ENCODE data around the gene HSD17B14.

HSD17B14 gene

DNA sequence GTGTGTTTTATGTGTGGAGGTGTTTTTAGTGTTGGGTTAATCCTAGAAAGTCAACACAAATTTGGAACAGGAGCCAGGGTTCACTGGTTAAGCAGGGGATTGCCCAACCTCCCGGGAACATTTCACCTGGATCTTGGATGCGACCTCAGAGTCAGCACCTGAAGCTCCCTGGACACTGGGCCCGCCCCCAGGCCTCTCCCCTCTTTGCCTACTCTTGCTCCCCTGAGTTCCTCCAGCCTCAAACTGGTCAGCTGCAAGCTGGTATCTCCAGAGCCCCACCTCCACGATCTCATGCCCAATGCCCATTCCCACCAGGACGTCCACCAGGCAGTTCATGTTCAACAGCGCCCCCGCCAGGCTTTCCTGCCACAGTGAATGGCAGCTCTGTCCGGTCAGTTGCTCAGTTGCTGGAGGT lies 9.7 kb downstream of the HSD17B14 start:
- DNase-seq = no peak

DNA sequence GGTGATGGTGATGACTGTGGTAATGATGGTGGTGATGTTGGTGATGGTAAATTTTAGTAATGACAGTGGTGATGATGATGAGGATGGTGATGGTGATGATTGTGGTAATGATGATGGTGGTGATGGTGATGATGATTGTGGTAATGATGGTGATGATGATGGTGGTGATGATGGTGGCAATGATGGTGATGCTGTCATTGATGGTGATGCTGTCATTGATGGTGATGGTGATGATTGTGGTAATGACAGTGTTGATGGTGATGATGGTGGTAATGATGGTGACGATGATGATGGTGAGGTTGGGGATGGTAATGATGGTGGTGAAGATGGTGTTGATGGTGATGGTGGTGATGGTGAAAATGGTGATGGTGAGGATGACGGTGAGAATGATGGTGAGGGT lies 13.8 kb downstream of the HSD17B14 start:
- no peak for DNase-seq

DNA sequence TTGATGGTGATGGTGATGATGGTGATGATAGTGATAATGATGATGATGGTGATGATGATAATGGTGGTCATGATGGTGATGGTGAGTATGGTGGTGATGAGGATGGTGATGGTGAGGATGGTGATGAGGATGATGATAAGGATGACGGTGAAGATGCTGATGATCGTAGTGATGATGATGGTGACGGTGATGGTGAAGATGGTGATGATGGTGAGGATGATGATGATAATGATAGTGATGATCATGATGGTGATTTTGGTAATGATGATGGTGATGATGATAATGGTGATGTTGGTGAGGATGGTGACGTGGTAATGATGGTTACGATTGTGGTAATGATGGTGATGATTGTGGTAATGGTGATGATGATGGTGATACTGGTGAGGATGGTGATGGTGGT lies 14.7 kb downstream of the HSD17B14 start:
- no peak for DNase-seq

DNA sequence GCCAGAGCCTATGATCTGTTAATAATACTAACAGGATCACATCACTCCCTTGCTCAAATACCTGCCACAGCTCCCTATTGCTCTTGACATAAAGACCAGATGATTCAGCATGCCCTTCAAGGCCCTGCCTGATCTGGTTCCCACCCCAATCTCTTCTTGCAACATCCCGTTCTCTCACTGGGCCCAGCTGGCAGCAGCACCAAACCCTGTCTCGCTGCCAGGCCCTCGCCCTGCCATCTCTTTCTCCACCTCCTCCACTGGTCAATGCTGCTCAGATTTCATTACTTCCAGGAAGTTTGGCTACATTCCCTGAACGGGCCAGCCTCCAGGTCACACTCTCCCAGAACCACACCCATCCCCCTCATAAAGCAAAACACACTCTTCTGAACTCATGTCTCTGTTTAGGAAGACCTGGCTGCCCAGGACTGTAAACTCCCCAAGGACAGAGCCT lies 16.9 kb downstream of the HSD17B14 start:
- DNase-seq = no peak

DNA sequence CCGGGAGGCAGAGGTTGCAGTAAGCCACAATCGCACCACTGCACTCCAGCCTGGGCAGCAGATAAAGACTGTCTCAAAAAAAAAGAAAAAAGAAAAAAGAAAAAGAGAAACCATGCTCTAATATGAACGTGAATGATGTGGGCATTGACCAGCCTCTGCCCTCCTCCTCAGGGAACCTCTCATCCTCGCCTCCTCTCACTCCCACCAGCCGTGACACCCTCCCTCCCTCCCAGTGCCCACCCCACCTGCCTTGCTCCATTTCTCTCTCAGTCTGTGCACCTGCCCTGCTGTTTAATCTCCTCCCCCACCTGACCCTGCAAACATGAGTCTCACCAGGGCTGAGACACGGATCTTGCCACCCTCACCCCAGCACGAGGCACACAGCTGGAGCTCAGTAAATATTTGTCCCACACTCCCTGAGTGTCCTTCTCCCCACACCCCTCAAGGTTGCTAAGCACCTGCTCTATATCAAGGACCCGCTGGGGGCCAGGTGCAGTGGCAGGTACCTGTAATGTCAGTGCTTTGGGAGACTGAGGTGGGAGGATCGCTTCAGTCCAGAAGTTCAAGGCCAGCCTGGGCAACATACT lies 18.0 kb downstream of the HSD17B14 start:
- DNase-seq = no peak

DNA sequence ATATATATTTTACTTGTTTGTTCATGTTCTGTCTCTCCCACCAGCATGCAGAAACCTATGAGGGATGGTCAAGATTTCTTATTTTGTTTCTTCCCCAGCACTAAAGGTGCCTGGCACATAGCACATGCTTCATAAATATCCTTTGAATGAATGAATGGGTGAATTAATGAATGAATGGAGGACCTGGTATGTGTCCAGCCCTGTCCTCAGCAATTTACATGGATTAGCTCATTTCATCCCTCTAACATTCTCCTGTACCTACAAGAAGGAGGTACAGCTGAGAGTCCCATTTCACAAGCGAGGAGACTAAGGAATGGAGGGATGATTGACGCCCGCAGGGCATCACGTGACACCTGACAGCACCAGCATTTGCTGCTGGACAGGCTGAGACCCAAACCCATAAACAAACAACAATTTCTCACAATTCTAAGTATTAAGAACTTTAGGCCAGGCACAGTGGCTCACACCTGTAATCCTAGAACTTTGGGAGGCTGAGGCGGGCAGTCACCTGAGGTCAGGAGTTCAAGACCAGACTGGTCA lies 18.6 kb downstream of the HSD17B14 start:
- DNase-seq = no peak

DNA sequence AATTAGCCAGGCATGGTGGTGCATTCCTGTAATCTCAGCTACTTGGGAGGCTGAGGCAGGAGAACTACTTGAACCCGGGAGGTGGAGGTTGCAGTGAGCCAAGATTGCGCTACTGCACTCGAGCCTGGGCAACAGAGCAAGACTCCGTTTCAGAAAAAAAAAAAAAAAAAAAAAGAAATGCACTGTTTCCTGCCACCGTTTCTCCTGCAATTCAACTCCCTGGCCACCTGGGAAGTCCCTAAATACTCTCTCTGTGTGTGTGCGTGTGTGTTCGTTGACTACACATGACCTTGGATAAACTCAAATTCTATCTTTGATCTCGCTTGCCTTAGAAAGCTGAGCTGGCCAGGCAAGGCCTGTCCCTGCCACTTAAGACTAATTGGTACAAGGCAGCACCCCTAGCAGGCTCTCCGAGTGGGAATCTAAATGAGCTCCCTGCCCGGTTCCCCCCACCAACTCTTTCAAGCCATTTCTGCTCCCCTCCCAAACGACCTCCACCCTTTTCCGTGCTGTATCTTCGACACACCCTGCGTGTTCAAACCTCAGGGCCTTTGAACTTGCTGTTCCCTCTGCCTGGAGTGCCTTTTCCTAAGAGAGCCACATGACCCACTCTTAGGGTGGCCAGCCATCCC lies 20.3 kb downstream of the HSD17B14 start:
- DNase-seq = peak in 1 of 5 experiments; percentile 63

DNA sequence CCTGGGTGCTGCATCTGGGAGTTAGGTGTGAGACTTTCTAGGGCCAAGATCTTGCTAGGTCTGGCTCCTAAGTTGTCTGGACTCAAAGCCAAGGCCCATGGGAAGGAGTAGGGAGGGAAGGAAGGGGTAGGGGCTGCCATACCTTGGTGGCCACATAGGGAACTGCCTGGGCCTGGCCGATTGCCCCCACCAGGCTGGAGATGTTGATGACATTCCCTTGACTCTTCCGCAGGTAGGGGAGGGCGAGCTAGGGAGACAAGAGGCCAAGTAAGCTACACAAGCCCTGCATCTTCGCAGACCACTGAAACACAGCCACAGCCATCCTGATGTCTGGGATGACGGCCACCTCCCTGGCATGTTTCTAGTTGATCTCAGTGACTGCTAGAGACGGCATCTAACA lies 21.4 kb downstream of the HSD17B14 start:
- no peak for DNase-seq

DNA sequence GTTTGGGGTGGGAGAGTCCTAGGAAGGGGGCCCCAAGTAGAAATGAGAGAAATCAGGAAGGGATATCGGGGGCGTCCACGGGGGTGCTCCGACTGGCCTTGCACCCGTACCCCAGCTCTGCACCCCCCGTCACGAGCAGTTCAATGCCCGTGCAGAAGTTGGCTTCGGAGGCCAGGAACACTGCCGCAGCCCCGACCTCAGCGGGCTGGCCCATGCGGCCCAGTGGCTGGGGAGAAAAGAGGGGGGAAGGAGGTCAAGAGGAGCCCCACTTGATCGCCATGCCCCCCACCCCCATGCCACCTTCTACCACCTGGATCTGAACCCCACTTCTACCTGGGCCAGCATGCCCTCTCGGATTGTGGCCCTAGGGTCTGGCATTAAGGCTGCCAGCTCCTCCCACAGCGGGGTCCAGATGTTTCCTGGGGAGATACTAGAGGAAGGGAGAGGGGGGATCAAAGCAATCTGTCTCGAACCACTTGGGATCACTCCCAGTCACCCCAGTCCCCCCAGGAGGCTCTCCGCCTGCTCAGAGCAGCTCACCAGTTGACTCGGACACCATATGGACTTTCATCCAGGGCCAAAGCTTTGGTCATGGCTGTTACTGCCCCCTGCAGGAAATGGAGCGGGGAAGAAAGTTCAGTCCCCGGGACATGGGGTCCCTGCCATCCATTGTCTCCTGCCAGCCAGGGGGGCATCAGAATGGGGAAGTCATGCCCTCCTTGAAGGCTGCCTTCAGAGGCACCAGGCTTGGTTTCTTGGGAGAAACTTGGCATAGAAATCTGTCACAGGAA lies 23.0 kb downstream of the HSD17B14 start:
- no peak for DNase-seq

DNA sequence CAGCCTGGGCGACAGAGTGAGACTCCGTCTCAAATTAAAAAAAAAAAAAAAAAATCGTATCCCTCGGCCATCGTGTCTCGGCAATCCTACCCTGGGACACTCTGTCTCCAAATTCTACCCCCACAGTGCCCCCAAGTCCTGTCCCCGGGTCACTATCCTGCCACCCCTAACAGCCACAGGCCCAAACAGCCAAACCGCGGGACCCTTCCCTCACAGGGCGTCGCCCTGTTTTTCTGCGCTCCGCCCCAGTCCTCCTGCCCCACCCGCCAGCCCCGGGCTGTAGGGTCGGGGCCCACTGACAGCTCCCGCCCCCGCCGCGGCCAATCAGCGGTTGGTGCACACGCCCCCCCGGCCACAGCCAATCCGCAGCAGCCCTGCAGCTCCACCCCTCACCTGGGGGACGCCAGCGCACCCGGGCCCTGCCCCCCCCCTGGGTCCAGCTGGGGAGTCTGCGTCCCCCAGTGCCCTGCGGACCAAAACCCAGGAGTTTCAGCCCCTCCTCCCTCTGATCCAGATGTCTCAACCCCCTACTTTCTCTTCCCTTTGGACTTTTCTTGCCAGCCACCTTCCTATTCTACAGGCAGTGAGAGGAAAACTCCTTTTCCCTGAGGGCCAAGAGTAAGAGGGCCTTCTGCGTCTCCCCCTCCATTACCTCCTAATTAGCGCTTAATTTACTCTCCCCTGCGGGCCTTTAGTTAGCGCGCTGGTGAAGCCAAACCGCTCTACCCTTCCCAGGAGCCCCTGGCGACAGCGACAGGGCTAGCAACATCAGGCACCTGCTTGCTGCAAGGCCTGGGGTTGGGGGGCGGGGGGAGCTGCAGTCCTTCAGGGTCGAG lies 24.0 kb downstream of the HSD17B14 start:
- DNase-seq = peak; percentile 30 to 84 (median 34)

DNA sequence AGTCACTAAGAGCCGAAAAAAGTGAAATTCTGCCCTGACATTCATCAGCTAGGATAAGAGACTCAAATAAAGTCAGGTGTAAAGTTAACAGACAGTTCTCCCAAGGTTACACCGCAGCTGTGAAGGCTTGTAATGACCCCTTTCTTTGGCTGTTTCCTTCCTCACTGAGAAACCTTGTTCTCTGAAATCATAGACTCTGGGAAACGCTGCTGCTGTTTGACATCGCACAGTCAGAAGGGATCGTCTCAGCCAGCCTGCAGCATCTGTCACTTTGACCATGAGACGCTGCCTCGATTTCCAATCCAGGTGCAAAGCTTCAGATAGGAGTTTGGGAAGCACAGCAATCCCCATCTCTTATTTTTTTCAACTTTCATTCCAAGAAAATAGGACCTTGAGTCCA lies 26.1 kb downstream of the HSD17B14 start:
- DNase-seq = no peak

DNA sequence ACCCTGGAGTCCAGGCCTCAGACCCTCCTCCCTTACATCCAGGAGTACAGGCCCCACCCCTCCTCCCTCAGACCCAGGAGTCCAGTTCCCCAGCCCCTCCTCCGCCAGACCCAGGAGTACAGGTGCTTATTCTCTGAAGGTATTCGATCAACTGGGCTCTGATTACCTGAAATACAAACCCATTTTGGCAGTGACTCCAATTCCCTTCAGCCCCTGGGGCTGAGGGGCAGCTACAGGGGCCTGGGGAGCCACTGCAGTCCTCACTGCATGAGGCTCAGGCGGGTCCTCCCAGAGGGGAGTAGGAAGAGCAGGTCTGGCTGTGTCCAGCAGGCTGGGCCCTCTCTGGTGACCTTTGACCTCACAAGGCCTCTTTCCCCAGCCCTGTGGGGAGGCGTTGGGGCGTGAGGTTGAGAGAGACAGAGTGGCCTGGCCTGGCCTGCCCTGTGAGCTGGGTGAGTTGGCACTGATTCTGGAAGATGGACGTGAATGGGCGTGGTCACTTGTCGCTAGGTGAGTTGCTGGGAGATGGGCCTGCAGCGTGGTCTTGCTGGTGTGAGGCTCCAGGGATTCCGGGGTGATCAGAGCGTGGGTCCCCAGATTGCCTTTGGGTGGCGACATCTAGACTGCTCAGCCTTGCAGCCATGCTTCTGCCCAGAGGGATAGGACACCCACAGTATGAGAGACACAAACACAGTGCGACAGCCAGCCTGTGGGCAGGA lies 28.5 kb downstream of the HSD17B14 start:
- no peak for DNase-seq

DNA sequence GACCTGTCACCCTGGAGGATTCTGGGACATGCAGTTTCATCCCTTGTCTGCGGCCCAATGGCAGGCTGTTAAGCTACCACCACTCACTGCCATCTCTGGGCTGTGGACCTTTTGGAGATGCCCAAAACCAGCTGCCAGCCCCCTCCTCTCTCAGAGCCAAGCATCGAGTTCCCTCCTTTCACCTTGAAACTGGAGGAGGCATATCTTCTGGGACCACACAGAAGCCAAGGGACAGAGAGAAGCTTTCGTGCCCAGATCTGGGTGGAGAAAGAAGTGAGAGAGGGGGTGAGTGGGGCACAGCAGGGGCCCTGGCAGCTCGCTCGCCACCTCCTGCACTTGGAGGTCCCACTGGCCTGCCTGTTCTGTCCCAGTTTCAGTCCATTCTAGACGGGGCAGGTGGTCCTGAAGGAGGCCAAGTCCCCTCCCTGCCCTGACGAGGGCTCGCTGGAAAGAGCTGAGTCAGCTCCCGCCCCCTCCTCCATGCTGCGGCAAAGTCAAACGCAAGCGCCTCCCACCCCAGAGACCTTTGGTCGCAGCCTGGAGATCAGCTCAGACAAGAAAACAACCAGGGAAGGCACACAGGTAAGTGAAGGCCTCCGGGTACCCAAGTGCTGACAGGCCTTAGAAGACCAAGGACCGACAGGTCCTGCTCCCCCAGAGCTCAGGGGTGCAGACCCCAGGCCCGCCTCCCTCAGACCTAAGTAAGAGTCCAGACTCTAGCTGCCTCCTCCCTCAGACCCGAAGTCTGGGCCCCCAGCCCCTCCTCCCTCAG lies 29.3 kb downstream of the HSD17B14 start:
- DNase-seq = peak in 1 of 5 experiments; percentile 71

DNA sequence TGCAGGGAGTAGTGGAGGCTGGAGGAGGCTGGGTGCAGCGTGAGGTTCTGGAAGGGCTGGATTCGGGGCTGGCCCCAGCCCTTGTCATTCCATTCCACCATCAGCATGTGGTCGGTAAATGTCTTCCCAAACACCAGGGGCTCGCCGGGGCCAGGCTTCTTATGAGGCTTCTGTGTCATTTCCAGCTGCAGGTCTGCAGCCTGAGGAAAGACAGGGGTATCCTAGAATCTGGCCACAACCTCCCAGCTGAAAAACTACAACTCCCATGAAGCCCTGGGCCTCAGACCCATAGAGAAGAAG lies 29.8 kb downstream of the HSD17B14 start:
- peak in 3 of 5 experiments; percentile 6 to 21 (median 20) for DNase-seq

DNA sequence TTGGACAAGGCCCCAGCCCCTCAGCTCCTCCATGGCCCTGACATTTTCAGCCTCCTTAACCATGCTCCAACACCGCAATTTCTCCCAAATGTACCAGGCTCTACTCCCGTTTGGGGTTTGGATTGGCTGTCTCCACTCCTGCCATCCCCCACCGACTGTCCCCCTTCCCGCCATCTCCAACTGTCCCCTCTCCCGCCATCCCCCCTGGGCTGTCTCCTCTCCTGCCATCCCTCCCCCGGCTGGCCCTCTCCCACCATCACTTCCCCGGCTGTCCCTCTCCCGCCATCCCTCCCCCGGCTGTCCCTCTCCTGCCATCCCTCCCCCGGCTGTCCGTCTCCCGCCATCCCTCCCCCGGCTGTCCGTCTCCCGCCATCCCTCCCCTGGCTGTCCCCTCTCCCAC lies 30.8 kb downstream of the HSD17B14 start:
- no peak for DNase-seq

DNA sequence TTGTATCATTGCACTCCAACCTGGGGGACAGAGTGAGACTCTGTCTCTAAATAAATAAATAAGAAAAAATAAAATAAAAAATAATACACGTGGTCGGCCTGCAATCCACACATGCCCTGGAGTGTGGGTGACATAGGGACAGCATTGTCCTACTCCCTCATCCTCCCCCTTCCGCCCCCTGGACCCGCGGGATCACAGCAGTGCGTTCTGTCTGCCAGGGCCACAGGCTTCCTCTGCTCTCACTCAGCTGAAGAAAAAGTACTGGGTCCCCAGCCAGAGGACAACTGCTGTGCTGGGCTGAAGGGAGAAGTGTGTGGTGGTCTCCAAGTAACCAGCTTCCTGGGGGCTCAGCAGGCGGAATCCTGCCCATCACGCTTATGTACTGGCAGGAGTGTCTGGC lies 31.8 kb downstream of the HSD17B14 start:
- no peak for DNase-seq

DNA sequence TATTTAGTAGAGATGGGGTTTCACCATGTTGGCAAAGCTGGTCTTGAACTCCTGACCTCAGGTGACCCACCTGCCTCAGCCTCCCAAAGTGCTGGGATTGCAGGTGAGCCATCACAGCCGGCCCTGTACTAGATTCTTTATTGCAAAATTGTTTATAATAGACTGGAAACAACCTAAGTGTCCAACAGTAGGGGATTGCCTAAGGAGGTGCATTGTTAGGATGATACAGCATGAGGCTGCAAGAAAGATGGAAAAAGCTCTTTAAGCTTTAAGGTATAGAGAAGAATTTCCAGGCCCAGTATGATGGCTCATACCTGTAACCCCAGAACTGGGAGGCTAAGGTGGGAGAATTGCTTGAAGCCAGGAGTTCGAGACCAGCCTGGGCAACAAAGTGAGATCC lies 33.7 kb downstream of the HSD17B14 start:
- no peak for DNase-seq

DNA sequence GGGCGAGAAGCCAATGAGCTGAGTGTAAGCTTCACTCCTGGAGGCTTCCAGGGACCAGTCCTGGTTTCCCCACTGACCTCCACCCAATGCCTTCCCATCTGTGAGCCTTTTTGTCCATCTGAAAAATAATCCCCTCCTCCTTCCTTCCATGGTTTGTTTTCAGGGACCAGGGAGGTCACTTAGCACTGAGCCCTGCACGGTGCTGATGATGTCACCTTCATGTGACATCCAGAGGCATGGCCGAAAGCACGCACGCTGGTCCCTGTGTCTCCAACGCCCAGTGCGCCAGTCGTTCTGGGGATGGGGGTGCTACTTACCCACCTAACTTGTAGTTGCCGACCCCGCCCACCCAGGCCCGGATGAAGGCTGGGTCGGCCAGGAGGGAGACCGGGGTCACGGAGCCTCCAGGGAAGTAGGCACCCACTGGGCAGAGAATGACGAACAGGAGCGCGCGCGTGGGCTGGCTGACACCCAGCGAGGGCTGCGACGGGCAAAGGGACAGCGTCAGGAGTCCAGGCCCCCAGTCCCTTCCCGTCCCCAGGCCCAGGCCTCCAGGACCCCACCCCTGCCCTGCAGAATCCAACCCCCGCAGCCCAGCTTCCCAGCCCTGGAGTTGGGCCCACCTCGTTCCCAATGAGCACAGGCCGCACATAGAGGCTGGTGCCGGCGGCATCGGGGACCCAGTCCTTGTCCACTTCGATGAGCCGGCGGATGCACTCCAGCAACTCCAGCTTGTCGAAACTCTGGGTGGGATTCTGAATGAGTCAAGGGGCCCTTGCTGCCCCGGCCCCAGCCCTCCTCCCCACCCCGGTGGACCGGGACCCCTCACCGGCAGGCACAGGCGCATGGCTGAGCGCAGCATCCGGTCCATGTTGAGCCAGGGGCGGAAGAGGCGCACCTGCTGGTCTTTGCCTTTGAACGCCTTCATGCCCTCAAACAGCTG lies 36.7 kb downstream of the HSD17B14 start:
- DNase-seq = no peak

DNA sequence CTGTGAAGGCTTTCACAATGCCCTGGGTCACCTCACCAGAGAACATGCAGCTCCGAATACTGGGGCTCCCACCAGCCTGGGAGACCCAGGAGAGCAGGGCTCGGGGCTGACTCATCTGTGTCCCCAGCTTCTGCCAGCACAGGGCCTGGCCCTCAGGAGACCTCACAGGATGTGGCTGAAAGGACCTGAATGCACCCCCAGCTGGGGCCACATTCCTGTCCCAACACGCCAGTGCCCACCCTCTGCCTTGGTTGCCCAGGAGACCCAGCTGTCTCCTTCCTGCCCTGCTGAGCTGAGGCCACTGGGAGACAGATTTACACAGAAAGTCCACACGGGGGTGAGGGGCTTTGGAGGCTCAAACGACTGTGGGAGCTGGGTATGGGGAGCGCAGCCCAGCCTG lies 37.4 kb downstream of the HSD17B14 start:
- DNase-seq = no peak

DNA sequence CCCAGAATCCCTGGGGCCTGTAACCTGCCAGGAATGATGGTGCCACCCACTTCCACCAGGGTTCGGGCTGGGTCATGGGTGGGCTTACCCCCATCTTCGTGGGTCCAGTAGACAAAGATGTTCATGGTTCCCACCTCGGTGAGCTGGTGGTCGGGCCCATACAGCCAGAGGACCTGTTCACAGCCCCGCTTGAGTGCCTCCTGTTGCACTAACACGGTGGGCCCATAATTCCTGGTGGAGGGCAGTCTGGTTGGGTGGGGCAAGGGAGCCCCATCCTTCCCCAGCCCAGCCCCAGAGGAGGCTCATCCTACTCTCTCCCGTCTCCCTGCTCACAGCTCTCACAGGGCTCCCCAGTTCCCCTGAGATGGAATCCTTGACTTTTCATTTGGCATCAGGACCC lies 39.2 kb downstream of the HSD17B14 start:
- no peak for DNase-seq

All from T-helper 2 cell (primary cell).